Common myeloid progenitor, CD34-positive (primary cell): ENCODE measurements around the gene IKBKE.

Experiments used
- CTCF ChIA-PET: fragments of 350-600 bp; sonication (Branson Sonifier 250); formaldehyde crosslinking; loops from one replicate; lab custom pipeline; 2021; ENCODE audit warnings: antibody characterized with exemption; lab: Charles Lee
- POLR2A ChIA-PET: fragments of 350-600 bp; sonication (Branson Sonifier 250); formaldehyde crosslinking; loops from one replicate; lab custom pipeline; 2021; ENCODE audit warnings: antibody characterized with exemption; lab: Charles Lee
- DNase-seq, 3 donors: peaks; one replicate each; pipeline versions ENCODE4 v3.0.0 to v3.0.0-alpha.2; 2013
- H3K27ac ChIP-seq, 2 experiments: 1 replicate in 1 of 2; 2 replicates in 1 of 2; pipeline ENCODE4 v1.7.0; 2013; ENCODE audit warnings: inconsistent platforms in 2 of 2, low read length in 2 of 2, mild to moderate bottlenecking in 2 of 2, low read depth in 1 of 2, moderate library complexity in 1 of 2; ENCODE audit not compliant: severe bottlenecking in 2 of 2, insufficient read depth in 1 of 2, poor library complexity in 1 of 2
- H3K27me3 ChIP-seq, 5 experiments: replicated peaks in 2 of 5; 1 replicate in 3 of 5; 2 replicates in 2 of 5; pipeline versions ENCODE4 v1.6.1 to v1.7.0; 2013; ENCODE audit warnings: low read length in 4 of 5, mild to moderate bottlenecking in 2 of 5, moderate library complexity in 2 of 5, inconsistent platforms in 1 of 5; ENCODE audit not compliant: insufficient read depth in 5 of 5, control insufficient read depth in 4 of 5
- H3K36me3 ChIP-seq, 4 experiments: 1 replicate in 2 of 4; 2 replicates in 2 of 4; pipeline versions ENCODE4 v1.6.1 to v1.7.0; 2013; ENCODE audit warnings: low read length in 3 of 4, control low read depth in 1 of 4, mild to moderate bottlenecking in 1 of 4; ENCODE audit not compliant: control insufficient read depth in 4 of 4, insufficient read depth in 4 of 4
- H3K4me1 ChIP-seq, 4 experiments: 1 replicate in 3 of 4; 2 replicates in 1 of 4; pipeline versions ENCODE4 v1.6.1 to v1.7.1; 2013; ENCODE audit warnings: low read length in 3 of 4, mild to moderate bottlenecking in 3 of 4, control low read depth in 1 of 4, inconsistent platforms in 1 of 4, moderate library complexity in 1 of 4; ENCODE audit not compliant: control insufficient read depth in 4 of 4, insufficient read depth in 4 of 4; ENCODE audit errors: control extremely low read depth in 1 of 4
- H3K4me3 ChIP-seq, 7 experiments: 1 replicate in 4 of 7; 2 replicates in 3 of 7; pipeline versions ENCODE4 v1.5.1 to v1.7.0; 2013; ENCODE audit warnings: mild to moderate bottlenecking in 7 of 7, low read length in 6 of 7, moderate library complexity in 6 of 7, inconsistent platforms in 2 of 7, low read depth in 2 of 7, control low read depth in 1 of 7; ENCODE audit not compliant: insufficient read depth in 4 of 7, control insufficient read depth in 1 of 7; ENCODE audit errors: extremely low read depth in 1 of 7
- H3K9me3 ChIP-seq, 5 experiments: 1 replicate in 4 of 5; 2 replicates in 1 of 5; pipeline versions ENCODE4 v1.6.1 to v1.7.1; 2013; ENCODE audit warnings: low read length in 4 of 5, mild to moderate bottlenecking in 2 of 5, inconsistent platforms in 1 of 5, low read depth in 1 of 5, moderate library complexity in 1 of 5; ENCODE audit not compliant: control insufficient read depth in 4 of 5, insufficient read depth in 2 of 5; ENCODE audit errors: control extremely low read depth in 1 of 5
- WGBS: methylation state at CpG from one replicate; pipeline ENCODE4 v1.1.5; 2013; ENCODE audit not compliant: insufficient coverage; 5-methylcytosine and 5-hydroxymethylcytosine counted together

Gene IKBKE

DNA sequence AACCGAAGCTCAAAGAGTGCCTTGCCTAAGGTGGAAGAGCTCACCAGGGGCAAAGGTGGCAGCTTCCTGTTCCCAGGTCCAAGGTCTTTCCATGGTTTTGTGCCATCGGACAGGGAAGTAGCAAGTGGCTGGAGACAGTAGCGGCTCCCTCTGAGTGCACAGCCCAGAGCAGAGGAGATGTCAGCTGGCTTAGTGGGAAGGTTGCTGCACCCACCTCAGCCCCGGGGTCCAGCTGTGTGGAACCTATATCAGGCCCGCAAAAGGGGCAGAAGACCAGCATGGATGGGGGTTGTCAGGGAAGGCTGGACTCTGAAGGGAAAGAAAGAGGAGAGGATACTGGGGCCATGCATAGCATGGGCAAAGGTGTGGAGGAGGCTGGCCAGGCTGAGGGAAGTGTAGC is 6.8 kb downstream of the IKBKE start:
- H3K36me3 ChIP-seq, result peaks cover 4 to 76% (median 61%) of the 10 kb centered on the region in 4 experiments
- CTCF ChIA-PET, result interaction anchor here (1.0 to 5.6 kb wide), 7 partner anchors 7 to 114 kb away, joined by 3 to 69 read pairs (median 5); no protein-coding TSS in a partner anchor

DNA sequence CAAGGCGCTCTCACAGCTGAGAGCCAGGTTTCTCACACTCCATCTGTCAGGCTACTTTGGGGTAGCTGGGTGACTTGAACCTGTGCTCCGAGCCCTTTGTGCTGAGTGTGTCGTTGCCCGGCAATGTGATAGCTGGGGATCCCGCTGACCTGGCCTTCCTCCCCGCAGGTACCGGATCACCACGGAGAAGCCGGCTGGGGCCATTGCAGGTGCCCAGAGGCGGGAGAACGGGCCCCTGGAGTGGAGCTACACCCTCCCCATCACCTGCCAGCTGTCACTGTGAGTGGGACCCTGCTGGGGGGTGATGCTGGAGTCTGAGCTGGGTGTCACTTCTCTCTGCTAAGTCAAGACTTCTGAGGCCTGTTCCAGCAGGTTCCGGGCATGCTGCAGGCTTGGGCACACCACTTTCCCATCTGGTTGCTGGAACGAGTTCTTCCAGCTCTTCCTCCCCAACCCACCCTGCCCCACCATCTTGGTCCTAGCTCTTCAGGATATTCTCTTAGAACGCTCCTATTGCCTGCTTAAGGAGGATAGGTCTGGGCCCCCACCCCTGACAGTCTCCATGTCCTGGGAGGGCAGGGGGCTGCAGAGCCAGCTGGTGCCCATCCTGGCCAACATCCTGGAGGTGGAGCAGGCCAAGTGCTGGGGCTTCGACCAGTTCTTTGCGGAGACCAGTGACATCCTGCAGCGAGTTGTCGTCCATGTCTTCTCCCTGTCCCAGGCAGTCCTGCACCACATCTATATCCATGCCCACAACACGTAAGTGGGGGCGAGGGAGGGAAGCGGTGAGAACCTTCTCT is 7.5 kb downstream of the IKBKE start:
- ChIA-PET CTCF (interaction anchor here (0.6 to 5.6 kb wide), 11 partner anchors 8 to 435 kb away, joined by 3 to 69 read pairs (median 5); no protein-coding TSS in a partner anchor), POLR2A (no interaction called here)
- Histone ChIP-seq H3K27ac (no peak overlapping the region), H3K27me3 (no peaks in the 10 kb centered on the region), H3K36me3 (peaks cover 4 to 82% (median 68%) of the 10 kb centered on the region in 4 experiments), H3K4me1 (peaks cover 0 to 11% (median 7%) of the 10 kb centered on the region in 4 experiments), H3K9me3 (no peaks in the 10 kb centered on the region), H3K4me3 (no peak overlapping the region)
- 97% methylated on average over 17 of the region's 21 CpGs for WGBS
- DNase-seq, result no peak

More for the DNA sequence above, 6.8 kb downstream of the IKBKE start:
- Histone ChIP-seq H3K27me3 (no peaks in the 10 kb centered on the region), H3K27ac (no peak overlapping the region), H3K4me3 (no peak overlapping the region), H3K9me3 (no peaks in the 10 kb centered on the region), H3K4me1 (peaks cover 0 to 17% (median 14%) of the 10 kb centered on the region in 4 experiments)
- DNase-seq, result no peak
- POLR2A ChIA-PET, result interaction anchor here (0.6 kb wide), 1 partner anchor 12 kb away, joined by 4 read pairs; no protein-coding TSS in a partner anchor
- 100% methylated on average over 3 of the region's 5 CpGs for whole genome bisulfite sequencing

DNA sequence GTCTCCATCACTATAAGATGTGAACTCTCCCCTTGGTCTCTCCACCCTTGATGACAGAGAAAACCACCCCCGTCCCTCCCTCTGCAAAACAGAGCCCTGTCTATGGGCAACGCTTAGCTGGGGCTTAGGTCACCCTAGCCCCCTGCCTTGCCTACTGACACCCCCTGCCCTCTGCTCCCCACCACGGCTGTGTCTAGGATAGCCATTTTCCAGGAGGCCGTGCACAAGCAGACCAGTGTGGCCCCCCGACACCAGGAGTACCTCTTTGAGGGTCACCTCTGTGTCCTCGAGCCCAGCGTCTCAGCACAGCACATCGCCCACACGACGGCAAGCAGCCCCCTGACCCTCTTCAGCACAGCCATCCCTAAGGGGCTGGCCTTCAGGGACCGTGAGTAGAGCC is 8.5 kb downstream of the IKBKE start:
- ChIA-PET POLR2A (no interaction called here), CTCF (interaction anchor here (0.8 to 5.6 kb wide), 19 partner anchors 8 to 195 kb away, joined by 3 to 69 read pairs (median 5); partner anchors contain the start of genes EIF2D, IKBKE and RASSF5)
- peaks cover 0 to 4% (median under 1%) of the 10 kb centered on the region in 4 experiments for H3K4me1 ChIP-seq
- H3K27me3 ChIP-seq, result no peaks in the 10 kb centered on the region
- H3K27ac ChIP-seq, result no peak overlapping the region
- DNase-seq, result no peak
- WGBS, result 100% methylated on average over 10 of the region's 11 CpGs
- H3K9me3 ChIP-seq, result no peaks in the 10 kb centered on the region
- H3K4me3 ChIP-seq, result no peak overlapping the region
- peaks cover 7 to 92% (median 73%) of the 10 kb centered on the region in 4 experiments for H3K36me3 ChIP-seq

DNA sequence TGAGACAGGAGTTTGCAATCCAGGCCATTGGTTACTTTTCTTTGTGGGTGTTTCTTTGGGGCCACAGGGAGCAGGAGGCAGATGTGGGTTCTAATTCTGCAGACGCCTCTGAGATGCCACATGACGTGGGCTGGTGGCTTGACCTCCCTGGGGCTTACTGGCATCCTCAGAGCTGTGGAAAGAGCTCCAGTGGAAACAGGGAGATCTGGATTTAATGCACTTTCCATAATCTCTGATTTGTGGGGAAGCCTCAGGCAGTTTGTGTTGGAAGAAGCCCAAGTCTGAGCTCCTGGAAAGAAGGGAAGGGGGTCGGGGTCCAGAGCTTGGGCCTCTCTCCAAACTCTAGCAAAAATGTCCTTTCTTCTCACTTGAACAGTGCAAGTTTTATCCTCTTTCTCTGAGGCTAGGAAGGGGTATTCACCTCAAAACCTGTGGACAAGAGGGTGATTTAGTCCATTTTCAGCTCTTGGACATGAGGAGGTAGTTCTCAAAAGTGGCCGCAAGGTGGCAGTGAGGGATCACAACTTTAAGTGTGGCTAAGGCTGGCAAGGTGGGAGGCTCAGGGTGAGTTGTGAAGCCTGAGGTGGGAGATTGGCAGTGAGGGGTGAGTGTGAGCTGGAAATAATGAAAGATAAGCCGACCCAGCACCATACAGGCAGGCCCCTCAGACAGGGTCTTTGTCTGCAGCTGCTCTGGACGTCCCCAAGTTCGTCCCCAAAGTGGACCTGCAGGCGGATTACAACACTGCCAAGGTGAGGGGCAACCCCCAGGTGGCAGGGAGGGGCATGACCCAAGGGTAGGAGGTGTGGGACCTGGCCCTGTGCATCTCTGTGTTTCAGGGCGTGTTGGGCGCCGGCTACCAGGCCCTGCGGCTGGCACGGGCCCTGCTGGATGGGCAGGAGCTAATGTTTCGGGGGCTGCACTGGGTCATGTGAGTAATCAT is 9.2 kb downstream of the IKBKE start:
- Histone ChIP-seq H3K36me3 (peaks cover 10 to 90% (median 74%) of the 10 kb centered on the region in 4 experiments), H3K27ac (no peak overlapping the region), H3K27me3 (no peaks in the 10 kb centered on the region), H3K4me1 (peaks cover 0 to 4% (median under 1%) of the 10 kb centered on the region in 4 experiments), H3K9me3 (no peaks in the 10 kb centered on the region), H3K4me3 (no peak overlapping the region)
- POLR2A ChIA-PET, result no interaction called here
- CTCF ChIA-PET, result interaction anchor here (0.7 to 5.6 kb wide), 25 partner anchors 8 to 256 kb away, joined by 3 to 69 read pairs (median 4); partner anchors contain the start of genes EIF2D, IKBKE and RASSF5
- 76% methylated on average over 8 of the region's 14 CpGs for WGBS
- DNase-seq, result peak; percentile 75 to 88 (median 82)

DNA sequence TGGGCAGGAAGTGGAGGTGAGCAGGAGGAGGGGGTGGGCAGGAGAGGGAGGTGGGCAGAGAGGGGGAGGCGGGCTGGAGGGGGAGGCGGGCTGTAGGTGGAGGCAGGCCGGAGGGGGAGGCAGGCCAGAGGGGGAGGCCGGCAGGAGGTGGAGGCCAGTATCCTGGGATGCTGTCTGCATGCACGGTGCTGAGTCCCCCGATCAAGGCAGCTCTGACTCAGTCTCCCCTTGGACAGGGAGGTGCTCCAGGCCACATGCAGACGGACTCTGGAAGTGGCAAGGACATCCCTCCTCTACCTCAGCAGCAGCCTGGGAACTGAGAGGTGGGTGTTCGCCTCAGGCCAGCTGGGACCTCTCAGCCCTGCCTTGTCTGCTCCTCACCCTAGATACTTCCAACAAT is 9.9 kb downstream of the IKBKE start:
- Histone ChIP-seq H3K4me1 (peaks cover 0 to 4% (median under 1%) of the 10 kb centered on the region in 4 experiments), H3K4me3 (no peak overlapping the region), H3K27ac (no peak overlapping the region), H3K9me3 (no peaks in the 10 kb centered on the region), H3K27me3 (no peaks in the 10 kb centered on the region), H3K36me3 (peaks cover 15 to 90% (median 73%) of the 10 kb centered on the region in 4 experiments)
- WGBS, result 96% methylated on average over 5 of the region's 8 CpGs
- ChIA-PET POLR2A (no interaction called here), CTCF (interaction anchor here (1.0 to 5.6 kb wide), 13 partner anchors 8 to 194 kb away, joined by 3 to 69 read pairs (median 5); partner anchors contain the start of genes IKBKE and RASSF5)
- DNase-seq, result no peak

DNA sequence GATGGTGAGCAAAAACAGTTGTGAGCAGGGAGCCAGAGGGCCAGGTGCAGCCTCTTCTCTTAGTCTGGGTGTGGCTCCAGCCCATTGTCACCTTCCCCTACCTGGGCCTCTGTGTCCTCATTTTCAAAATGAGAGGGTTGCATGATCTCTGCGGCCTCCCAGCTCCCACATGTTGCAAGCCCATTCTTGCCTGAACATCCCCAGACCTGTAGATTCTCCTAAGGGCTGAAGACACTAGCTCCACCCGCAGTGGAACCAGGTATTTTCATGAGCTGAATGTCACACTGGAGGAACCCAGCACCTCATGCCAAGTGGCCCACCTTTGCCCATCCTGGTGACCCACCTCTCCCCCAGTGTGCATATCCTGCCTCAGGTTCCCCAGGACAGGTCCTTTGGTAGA is 12.3 kb downstream of the IKBKE start:
- no peaks in the 10 kb centered on the region for H3K9me3 ChIP-seq
- ChIA-PET POLR2A (no interaction called here), CTCF (interaction anchor here (0.7 to 3.2 kb wide), 11 partner anchors 8 to 153 kb away, joined by 3 to 19 read pairs (median 3); partner anchors contain the start of genes DYRK3 and IKBKE)
- DNase-seq, result no peak
- no peak overlapping the region for H3K27ac ChIP-seq
- H3K4me1 ChIP-seq, result peaks cover 0 to 6% (median under 1%) of the 10 kb centered on the region in 4 experiments
- peaks cover 15 to 88% (median 64%) of the 10 kb centered on the region in 4 experiments for H3K36me3 ChIP-seq
- no peaks in the 10 kb centered on the region for H3K27me3 ChIP-seq
- 100% methylated on average over 2 of the region's 2 CpGs for WGBS
- H3K4me3 ChIP-seq, result no peak overlapping the region
